GM18520 (cell line): ENCODE data around the gene MAP1LC3C.

ENCODE experiments used
- ATAC-seq: cut with Tn5 transposase; IDR thresholded peaks from one replicate; pipeline ENCODE4 v1.9.1; 2021; ENCODE audit not compliant: unreplicated experiment

MAP1LC3C gene

GRCh38 chr1:241999026-241999425 lies at the start of gene MAP1LC3C:
Gene MAP1LC3C, minus strand, starts transcription at chr1:241999098. Its CDS starts 90 bp downstream, at chr1:241999008.
- no peak for ATAC-seq

DNA sequence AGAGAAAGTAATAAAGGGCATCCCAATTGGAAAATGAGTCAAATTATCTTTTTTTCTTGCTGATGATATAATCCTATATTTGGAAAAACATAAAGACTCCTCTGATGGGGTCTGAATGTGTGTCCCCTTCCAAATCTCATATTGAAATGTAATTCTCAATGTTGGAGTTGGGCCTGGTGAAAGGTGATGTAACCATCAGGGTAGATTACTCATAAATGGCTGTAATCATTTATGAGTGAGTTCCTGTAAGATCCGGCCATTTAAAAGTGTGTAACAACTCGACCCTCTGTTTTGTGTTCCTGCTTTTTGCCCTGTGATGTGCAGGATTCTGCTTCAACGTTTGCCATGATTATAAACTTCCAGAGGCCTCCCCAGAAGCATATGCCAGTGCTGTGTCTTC lies 44.3 kb upstream of the MAP1LC3C start:
- no peak for ATAC-seq

DNA sequence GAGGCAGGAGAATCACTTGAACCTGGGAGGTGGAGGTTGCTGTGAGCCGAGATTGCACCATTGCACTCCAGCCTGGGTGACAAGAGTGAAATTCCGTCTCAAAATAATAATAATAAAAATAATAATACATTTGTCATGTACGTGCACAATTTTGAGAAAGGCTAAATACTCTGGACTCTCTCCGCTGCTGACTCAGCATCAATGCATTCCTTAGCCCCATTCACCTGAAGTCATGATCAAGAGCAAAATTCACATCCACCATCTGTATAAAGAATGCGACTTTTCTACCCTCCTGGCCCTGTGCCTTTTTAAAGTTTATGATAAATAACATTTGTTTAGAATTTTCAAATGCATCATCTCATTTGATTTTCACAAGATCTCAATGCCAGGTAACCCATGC lies 35.5 kb upstream of the MAP1LC3C start:
- no peak for ATAC-seq

DNA sequence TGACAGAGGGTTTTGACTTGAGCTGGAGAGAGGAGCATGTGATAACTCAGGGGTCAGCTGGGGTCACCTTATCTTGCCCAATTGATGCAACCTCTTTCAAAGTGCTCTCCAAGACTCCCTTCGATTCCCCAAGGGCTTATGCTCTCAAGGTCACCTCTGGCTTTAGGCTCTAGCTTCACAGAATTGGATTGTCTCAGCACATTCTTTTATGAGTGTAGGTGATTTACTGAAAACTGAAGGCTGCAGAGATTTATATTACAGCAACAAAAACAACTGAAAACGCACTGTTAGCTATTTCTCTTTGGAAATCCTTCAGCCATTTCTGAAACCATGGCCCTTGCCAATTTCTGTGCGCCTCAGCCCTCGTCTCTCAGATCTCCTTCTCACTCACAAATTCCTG lies 34.5 kb upstream of the MAP1LC3C start:
- no peak for ATAC-seq

DNA sequence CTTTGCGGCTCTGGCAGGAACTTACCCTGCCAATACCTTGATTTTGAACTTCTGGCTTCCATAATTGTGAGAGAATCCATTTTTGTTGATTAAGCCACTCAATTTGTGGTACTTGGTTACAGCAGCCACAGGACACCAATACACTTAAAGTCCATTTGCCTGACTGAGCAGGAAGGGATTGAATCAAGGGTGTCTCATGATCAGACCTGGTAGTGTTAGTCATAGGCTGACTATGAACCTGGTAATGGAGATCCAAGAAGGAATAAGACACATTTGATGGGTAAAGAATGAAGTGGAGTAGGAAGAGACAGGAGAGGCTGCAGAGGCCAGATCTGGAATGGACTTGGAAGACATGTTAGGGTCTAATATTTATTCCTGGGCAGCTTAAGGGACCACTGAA lies 31.2 kb upstream of the MAP1LC3C start:
- ATAC-seq, result no peak

DNA sequence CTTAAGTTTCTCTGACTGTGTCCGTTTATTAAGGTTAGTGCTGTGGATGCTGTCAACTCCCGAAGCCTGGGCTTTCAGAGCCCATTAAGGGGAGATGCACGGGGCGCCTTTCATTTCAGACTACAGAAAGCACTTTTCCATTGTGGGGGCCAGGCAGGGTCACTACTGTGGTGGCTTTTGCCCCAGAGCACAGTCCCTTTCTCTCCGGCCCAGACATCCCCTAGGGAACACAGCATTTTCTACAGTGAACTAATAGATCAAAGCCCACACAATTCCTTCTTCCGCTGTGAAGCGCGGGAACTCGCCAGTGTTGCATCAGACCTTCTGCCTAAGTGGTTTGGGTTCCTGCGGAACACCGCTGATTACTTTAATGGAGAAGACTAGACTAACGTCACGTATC lies 26.8 kb upstream of the MAP1LC3C start:
- ATAC-seq, result no peak

DNA sequence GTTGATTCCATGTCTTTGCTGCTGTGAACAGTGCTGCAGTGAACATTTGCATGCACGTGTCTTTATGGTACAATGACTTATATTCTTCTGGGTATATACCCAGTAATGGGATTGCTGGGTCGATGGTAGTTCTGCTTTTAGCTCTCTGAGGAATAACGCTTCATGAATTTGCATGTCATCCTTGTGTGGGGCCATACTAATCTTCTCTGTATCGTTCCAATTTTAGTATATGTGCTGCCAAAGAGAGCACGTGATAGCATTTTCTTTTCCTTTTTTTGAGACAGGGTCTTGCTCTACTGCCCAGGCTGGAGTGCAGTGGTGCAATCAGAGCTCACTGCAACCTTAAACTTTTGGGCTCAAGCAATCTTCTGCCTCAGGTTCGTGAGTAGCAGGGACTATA lies 24.9 kb upstream of the MAP1LC3C start:
- ATAC-seq, result no peak

GRCh38 chr1:242019018-242019417 lies 20.1 kb upstream of the MAP1LC3C start:
- ATAC-seq, result no peak

GRCh38 chr1:242017580-242018233 lies 18.8 kb upstream of the MAP1LC3C start:
- ATAC-seq, result peak; percentile 60

- ATAC-seq, result no peak
Measured at GRCh38 chr1:242016479-242016878, 17.6 kb upstream of the MAP1LC3C start.

DNA sequence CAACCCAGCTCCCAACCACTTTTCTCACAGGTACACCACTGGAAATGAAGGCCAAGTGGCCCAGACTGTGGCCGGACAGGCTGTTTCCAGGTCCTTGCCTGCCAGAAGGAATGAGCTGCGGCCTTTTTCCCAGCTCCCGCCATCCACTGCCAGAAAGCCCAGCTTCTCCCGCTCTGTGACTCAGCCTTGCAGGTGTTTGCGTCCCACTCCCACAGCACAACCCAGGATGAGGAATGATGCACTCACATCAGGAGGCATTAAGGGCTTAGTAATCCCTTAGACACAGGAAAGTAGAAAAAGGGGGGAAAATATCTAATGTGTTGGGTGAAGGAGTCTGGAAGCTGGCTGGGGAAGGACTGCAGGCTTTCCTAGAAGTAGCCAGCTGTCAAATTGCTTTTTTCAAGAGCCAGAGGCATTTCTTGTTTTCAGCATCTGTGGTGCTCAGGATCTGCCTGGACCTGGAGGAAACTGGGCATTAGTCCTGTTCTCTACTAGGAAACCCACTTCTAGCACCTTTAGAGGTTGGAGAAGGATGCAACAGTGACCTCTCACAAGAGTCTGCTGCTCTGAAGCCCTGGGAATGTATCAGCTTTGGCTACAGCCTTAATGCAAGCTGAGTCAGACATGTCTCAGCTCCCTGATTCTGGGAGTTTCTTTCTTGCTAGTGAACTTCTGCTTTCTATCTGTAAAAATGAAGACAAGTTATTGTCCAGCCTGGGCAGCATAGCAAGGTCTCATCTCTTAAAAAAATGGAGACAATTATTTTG lies 13.2 kb upstream of the MAP1LC3C start:
- no peak for ATAC-seq

DNA sequence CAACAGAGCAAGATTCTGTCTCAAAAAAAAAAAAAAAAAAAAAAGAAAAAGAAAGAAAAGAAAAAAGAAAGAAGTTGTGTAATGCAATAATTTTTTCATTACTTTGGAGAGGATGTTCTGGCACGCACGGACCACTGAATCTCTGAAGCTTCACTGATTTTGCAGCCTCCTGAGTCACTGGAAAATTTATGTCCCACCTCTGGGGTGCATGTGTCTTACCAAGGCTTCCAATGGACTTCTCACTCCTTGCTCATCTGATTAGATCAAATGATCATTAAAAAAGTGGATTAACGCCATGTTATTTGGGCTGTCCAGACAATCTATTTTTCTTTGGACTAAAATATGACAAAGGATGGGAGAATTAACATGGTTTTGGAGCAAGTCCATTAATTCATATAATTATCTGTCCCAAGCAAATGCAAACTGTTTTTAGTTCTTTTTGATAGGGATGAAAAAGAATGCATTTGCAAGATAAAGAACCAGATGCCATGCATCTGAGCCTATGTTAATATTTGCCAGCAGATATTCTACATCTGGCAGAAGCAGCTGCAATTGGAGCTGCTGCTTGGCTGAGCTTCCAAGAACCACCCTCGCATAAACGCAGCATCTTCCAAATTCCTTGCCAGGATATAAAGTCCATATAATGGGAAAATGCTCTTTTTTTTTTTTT lies 10.1 kb upstream of the MAP1LC3C start:
- ATAC-seq, result no peak

DNA sequence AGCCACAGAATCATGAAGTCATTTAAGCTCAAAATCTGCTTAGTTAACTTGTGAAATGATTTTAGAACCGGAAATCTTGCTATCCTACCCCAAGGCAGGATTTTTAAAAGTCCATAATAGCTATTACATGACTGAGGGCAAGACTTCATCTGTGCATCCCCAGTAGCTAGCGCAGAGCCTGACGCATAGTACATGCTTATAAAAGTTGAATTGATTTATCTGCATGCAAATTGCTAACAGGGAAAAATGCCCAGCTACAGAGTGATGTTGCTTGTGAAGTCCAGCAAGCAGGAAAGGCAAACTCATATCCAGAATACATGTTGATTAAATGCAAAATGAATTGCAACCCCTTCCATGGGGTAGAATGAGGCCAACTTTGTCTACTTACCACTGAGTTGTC lies 8.1 kb upstream of the MAP1LC3C start:
- ATAC-seq, result no peak

DNA sequence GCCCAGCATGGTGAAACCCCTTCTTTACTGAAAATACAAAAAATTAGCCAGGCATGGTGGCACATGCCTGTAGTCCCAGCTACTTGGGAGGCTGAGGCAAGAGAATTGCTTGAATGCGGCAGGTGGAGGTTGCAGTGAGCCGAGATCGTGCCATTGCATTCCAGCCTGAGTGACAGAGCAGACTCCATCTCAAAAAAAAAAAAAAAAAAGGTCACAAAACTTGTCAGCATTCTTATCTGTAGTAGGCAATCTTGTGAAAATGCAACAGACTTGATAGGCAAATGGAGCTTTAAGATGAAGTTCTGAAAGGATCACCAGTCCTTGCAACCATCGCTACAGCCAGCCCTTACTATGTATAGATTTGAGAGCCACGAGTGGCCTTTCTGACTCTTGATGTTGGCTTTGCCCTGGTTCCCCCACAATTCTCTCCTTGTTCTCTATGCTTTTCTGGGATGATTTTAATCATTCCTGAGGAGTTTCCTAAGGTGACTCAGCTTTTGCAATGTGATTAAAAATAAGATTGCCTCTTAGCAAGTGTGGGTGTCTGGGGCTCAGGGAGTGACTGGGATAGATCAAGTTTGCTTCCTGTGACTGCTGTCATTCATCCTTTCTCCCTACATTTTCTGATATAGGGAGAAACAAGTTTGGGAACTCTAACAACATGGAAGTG lies 7.1 kb upstream of the MAP1LC3C start:
- ATAC-seq, result no peak

- ATAC-seq, result no peak
Measured at GRCh38 chr1:242004751-242005495, 6.0 kb upstream of the MAP1LC3C start.

DNA sequence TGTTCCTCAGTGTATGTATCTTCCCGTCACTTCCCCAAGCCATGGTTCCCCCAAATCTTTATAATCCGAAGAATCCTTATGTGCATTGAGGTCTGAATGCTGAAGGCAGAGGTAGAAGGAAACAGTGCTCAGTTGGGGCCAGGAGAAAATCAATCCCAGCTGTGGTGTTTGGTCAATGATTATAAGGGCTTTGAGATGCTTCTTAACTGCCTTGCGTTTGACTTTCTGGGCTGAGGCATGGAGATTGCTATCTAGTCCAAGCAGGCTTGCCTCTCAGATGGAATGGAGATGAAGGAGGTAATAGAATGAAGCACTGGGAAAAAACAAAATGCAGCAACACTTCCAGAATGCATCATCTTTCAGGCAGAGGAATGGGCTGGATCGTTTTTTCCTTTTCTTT lies 3.6 kb upstream of the MAP1LC3C start:
- ATAC-seq, result no peak

- no peak for ATAC-seq
Measured at GRCh38 chr1:242002072-242002471, 3.2 kb upstream of the MAP1LC3C start.

DNA sequence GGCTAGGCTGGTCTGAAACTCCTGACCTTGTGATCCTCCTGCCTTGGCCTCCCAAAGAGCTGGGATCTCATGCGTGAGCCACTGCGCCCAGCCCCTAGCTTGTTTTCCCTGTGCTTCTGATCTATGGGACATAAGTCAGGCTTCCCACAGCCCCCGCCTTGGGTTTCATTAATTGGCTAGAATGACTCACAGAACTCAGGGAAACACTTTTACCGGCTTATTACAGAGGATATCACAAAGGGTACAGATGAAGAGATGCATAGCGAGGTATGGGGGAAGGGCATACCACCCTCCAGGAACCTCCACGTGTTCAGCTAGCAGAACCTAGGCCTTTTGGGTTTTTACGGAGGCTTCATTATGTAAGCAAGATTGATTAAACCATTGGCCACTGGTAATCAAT lies 1.5 kb upstream of the MAP1LC3C start:
- no peak for ATAC-seq

- ATAC-seq, result peak; percentile 57
Measured at GRCh38 chr1:241998412-241998921, 431 bp downstream of the MAP1LC3C start.

GRCh38 chr1:241997401-241997998 lies 1.4 kb downstream of the MAP1LC3C start:
- no peak for ATAC-seq
